OCI-LY7 (cell line): Measurements from ENCODE around the gene OR1I1. TPM values are rescaled to one million over a fixed set of nuclear protein-coding genes. Genes with fewer than 3 reads are reported as not detected.

Experiments used
- BruUV-seq: library from RNA; stranded (reverse); fragments of 400-500 nt; replicated peaks from 2 replicates; lab custom pipeline; 2021; lab: Mats Ljungman, UMichigan
- CTCF ChIA-PET: fragments of 300-600 bp; sonication (Branson Sonifier 250); formaldehyde crosslinking; loops from one replicate; lab custom pipeline; 2022; ENCODE audit warnings: antibody characterized with exemption; ENCODE audit not compliant: unreplicated experiment; lab: Charles Lee
- POLR2A ChIA-PET: fragments of 300-600 bp; sonication (Branson Sonifier 250); formaldehyde crosslinking; loops from one replicate; lab custom pipeline; 2022; ENCODE audit warnings: antibody characterized with exemption; lab: Charles Lee
- DNase-seq: peaks from one replicate; pipeline ENCODE4 v3.0.0-alpha.2; 2015; ENCODE audit warnings: low spot score
- H2AFZ ChIP-seq: fragments of 200-600 bp; sonication (generic), shearing (Covaris generic); 2 replicates; pipeline ENCODE4 v1.6.1; 2014; ENCODE audit warnings: mild to moderate bottlenecking, antibody characterized with exemption, low read length, moderate library complexity
- H3K27ac ChIP-seq: fragments of 200-600 bp; sonication (generic); 2 replicates; pipeline ENCODE4 v1.5.1; 2014; ENCODE audit warnings: mixed run types, low read depth, mild to moderate bottlenecking, moderate library complexity, low read length, inconsistent platforms; ENCODE audit not compliant: poor library complexity, severe bottlenecking
- H3K36me3 ChIP-seq: fragments of 200-600 bp; sonication (generic); 2 replicates; pipeline ENCODE4 v1.6.1; 2014; ENCODE audit warnings: mild to moderate bottlenecking, antibody characterized with exemption, low read length, moderate library complexity, mixed read lengths; ENCODE audit not compliant: insufficient read depth
- H3K4me1 ChIP-seq: fragments of 200-600 bp; sonication (generic); 2 replicates; pipeline ENCODE4 v1.5.1; 2014; ENCODE audit warnings: mild to moderate bottlenecking, low read length; ENCODE audit not compliant: insufficient read depth, poor library complexity, severe bottlenecking
- H3K4me2 ChIP-seq: fragments of 200-600 bp; sonication (generic); 2 replicates; pipeline ENCODE4 v1.6.1; 2014; ENCODE audit warnings: mild to moderate bottlenecking, low read length
- H3K4me3 ChIP-seq: fragments of 200-600 bp; sonication (generic); 2 replicates; pipeline ENCODE4 v1.5.1; 2014; ENCODE audit warnings: mild to moderate bottlenecking, low read depth, low read length; ENCODE audit not compliant: poor library complexity, severe bottlenecking
- H3K79me2 ChIP-seq: fragments of 200-600 bp; sonication (generic); 2 replicates; pipeline ENCODE4 v1.6.1; 2016; ENCODE audit warnings: low read depth, mild to moderate bottlenecking, low read length, moderate library complexity, mixed read lengths; ENCODE audit not compliant: insufficient read depth
- H3K9me2 ChIP-seq: fragments of 200-600 bp; sonication (generic); 2 replicates; pipeline ENCODE4 v1.6.1; 2016; ENCODE audit warnings: mild to moderate bottlenecking, low read length, mixed read lengths; ENCODE audit not compliant: insufficient read depth
- H3K9me3 ChIP-seq: fragments of 200-600 bp; sonication (generic); 2 replicates; pipeline ENCODE4 v1.6.1; 2014; ENCODE audit warnings: mild to moderate bottlenecking, mixed run types, low read length, mixed read lengths
- H4K20me1 ChIP-seq: fragments of 200-600 bp; sonication (generic); 2 replicates; pipeline ENCODE4 v1.6.1; 2014; ENCODE audit warnings: mild to moderate bottlenecking, antibody characterized with exemption, low read length, moderate library complexity, mixed read lengths; ENCODE audit not compliant: insufficient read depth
- EZH2phosphoT487 ChIP-seq: fragments of 200-600 bp; sonication (generic); IDR thresholded peaks from 2 replicates; pipeline ENCODE4 v1.6.1; 2018; ENCODE audit warnings: low read depth, borderline replicate concordance, mild to moderate bottlenecking, mixed run types, antibody characterized with exemption, low read length, moderate library complexity, mixed read lengths
- intact Hi-C: fragments of 100-400 bp; cut with micrococcal nuclease; formaldehyde crosslinking; loops from one replicate; pipeline ENCODE4 v1.10.0; 2022; ENCODE audit not compliant: unreplicated experiment
- total RNA-seq, 2 experiments: library from RNA; depleted of rRNA in 1 of 2; stranded (reverse); fragments of >200 nt in 1 of 2; shearing (Covaris generic) in 1 of 2; gene quantifications; 2 replicates each; pipeline ENCODE4 v1.2.3, GENCODE V29; 2014 to 2022
- TF ChIP-seq, protein P1 (sequence below): fragments of 200-600 bp; sonication (generic); conservative IDR thresholded peaks from 2 replicates; pipeline ENCODE4 v1.5.1; 2014; ENCODE audit warnings: mild to moderate bottlenecking, antibody characterized with exemption, low read length, moderate library complexity, mixed read lengths

Gene OR1I1
- total RNA-seq, 2 experiments from 2014 or later: not detected

DNA sequence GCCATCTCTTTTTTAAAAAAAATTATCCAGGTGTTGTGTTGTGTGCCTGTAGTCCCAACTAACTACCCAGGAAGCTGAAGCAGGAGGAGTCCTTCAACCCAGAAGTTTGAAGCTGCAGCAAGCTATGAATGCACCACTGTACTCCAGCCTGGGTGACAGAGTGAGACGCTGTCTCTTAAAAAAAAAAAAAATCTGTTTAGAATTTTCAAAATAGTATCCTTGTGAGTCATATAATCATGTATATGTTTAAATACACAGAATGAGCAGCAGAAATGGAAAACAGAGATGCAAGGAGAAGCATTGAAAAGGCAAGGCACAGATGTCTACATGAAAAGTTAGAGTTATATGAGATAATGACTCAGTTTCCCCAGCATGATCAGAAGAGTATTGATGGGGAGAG, 56.4 kb downstream of the OR1I1 start:
- intact Hi-C loops: no loop called here
- Histone ChIP-seq H3K4me2 (no peak overlapping the region), H3K4me1 (no peaks in the 10 kb centered on the region), H3K27ac (no peak overlapping the region), H4K20me1 (no peaks in the 10 kb centered on the region), H3K9me2 (no peaks in the 10 kb centered on the region), H2AFZ (no peak overlapping the region), H3K36me3 (no peaks in the 10 kb centered on the region), H3K9me3 (peaks cover 4% of the 10 kb centered on the region; the same call in 1 of the 2 replicates), H3K79me2 (no peaks in the 10 kb centered on the region), H3K4me3 (no peak overlapping the region)
- BruUV-seq: no TSS peak
- POLR2A ChIA-PET: no interaction called here
- DNase-seq: no peak
- CTCF ChIA-PET: no interaction called here
- TF ChIP-seq, protein P1, sequence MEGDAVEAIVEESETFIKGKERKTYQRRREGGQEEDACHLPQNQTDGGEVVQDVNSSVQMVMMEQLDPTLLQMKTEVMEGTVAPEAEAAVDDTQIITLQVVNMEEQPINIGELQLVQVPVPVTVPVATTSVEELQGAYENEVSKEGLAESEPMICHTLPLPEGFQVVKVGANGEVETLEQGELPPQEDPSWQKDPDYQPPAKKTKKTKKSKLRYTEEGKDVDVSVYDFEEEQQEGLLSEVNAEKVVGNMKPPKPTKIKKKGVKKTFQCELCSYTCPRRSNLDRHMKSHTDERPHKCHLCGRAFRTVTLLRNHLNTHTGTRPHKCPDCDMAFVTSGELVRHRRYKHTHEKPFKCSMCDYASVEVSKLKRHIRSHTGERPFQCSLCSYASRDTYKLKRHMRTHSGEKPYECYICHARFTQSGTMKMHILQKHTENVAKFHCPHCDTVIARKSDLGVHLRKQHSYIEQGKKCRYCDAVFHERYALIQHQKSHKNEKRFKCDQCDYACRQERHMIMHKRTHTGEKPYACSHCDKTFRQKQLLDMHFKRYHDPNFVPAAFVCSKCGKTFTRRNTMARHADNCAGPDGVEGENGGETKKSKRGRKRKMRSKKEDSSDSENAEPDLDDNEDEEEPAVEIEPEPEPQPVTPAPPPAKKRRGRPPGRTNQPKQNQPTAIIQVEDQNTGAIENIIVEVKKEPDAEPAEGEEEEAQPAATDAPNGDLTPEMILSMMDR: no peak
- TF ChIP-seq EZH2phosphoT487: no peak

DNA sequence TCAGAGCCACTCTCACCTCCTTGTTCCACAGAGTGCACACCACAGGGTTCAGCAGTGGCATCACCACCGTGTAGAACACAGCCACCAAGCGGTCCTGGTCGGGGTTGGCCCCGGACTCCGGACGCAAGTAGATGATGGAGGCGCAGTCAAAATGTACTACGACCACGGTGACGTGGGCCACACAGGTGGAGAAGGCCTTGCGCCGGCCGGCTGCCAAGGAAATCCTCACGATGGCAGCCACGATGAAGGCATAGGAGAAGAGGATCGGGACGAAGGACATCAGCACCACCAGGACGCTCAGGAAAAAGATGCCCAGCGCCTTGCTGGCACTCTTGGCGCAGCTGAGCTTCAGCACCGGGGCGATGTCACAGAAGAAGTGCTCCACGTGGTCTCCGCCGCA, 59.1 kb downstream of the OR1I1 start:
- Histone ChIP-seq H3K4me3 (no peak overlapping the region), H3K4me2 (no peak overlapping the region), H3K79me2 (no peaks in the 10 kb centered on the region), H4K20me1 (no peaks in the 10 kb centered on the region), H3K9me2 (no peaks in the 10 kb centered on the region), H2AFZ (no peak overlapping the region), H3K4me1 (no peaks in the 10 kb centered on the region), H3K36me3 (no peaks in the 10 kb centered on the region), H3K27ac (no peak overlapping the region), H3K9me3 (peaks cover 4% of the 10 kb centered on the region; the same call in 1 of the 2 replicates)
- BruUV-seq: no TSS peak
- DNase-seq: no peak
- CTCF ChIA-PET: no interaction called here
- POLR2A ChIA-PET: no interaction called here
- intact Hi-C loops: no loop called here
- TF ChIP-seq EZH2phosphoT487: no peak
- TF ChIP-seq, protein P1: no peak

DNA sequence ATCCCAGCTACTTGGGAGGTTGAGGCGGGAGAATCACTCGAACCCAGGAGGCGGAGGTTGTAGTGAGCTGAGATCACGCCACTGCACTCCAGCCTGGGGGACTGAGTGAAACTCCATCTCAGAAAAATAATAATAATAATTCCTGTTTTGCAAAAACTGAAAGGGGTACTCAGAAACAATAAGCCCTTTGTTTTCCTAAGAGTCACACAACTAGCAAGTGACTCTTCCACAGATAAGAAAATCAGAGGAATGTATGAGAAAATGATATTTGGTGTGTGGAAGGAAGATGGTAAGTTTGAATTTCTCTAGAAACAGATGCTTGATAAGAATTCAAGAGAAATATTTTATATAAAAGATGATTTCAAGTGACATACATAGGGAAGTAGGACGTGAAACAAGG, 60.3 kb downstream of the OR1I1 start:
- no peaks in the 10 kb centered on the region for H3K36me3 ChIP-seq
- no peaks in the 10 kb centered on the region for H4K20me1 ChIP-seq
- no peak overlapping the region for H2AFZ ChIP-seq
- no peak overlapping the region for H3K27ac ChIP-seq
- no peak overlapping the region for H3K4me2 ChIP-seq
- no peak overlapping the region for H3K4me3 ChIP-seq
- no peaks in the 10 kb centered on the region for H3K9me2 ChIP-seq
- CTCF ChIA-PET: no interaction called here
- peaks cover 4% of the 10 kb centered on the region; the same call in 1 of the 2 replicates for H3K9me3 ChIP-seq
- BruUV-seq: no TSS peak
- DNase-seq: no peak
- intact Hi-C loops: no loop called here
- no peaks in the 10 kb centered on the region for H3K79me2 ChIP-seq
- no peaks in the 10 kb centered on the region for H3K4me1 ChIP-seq
- TF ChIP-seq, protein P1: no peak
- TF ChIP-seq EZH2phosphoT487: no peak
- POLR2A ChIA-PET: interaction anchor here (0.6 kb wide), 1 partner anchor 146 kb away, joined by 3 read pairs; no protein-coding TSS in a partner anchor
